Measurements from ENCODE around the gene CCHCR1. TPM values are rescaled to one million over a fixed set of nuclear protein-coding genes. Genes with fewer than 3 reads are reported as not detected.

Gene CCHCR1
- total RNA-seq, 1 experiment from 2014 or later = 60.6 TPM

DNA sequence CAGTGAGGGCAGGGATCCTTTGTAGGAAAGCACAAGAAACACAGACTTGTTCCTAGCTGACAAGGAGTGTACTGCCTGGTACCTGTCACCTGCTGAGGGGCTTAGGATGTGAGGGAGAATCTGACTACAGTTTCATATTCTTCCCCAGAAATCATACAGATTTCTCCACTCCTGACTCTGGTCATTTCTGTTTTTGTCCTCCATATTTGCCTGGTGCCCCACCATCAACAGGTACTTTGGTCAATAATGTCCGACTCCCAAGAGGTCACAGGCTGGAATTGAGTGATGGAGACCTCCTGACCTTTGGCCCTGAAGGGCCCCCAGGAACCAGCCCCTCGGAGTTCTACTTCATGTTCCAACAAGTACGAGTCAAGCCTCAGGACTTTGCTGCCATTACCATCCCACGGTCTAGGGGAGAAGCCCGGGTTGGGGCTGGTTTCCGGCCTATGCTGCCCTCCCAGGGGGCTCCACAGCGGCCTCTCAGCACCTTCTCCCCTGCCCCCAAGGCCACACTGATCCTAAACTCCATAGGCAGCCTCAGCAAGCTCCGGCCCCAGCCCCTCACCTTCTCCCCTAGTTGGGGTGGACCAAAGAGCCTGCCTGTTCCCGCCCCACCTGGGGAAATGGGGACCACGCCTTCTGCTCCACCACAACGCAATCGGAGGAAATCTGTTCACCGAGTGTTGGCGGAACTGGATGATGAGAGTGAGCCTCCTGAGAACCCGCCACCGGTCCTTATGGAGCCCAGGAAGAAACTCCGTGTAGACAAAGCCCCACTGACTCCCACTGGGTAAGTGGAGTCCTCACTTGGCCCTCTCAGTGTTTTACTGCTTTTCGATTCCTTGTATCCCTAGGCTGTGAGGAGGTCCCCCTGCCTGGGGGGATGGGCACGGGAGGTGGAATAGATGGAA is 3.9 kb upstream of the CCHCR1 start:
- no TSS peak for BruUV-seq (replicated peaks)
- ChIA-PET CTCF (no interaction called here), POLR2A (ENCODE audit: unreplicated experiment) (no interaction called here)
- TF ChIP-seq, protein P1, sequence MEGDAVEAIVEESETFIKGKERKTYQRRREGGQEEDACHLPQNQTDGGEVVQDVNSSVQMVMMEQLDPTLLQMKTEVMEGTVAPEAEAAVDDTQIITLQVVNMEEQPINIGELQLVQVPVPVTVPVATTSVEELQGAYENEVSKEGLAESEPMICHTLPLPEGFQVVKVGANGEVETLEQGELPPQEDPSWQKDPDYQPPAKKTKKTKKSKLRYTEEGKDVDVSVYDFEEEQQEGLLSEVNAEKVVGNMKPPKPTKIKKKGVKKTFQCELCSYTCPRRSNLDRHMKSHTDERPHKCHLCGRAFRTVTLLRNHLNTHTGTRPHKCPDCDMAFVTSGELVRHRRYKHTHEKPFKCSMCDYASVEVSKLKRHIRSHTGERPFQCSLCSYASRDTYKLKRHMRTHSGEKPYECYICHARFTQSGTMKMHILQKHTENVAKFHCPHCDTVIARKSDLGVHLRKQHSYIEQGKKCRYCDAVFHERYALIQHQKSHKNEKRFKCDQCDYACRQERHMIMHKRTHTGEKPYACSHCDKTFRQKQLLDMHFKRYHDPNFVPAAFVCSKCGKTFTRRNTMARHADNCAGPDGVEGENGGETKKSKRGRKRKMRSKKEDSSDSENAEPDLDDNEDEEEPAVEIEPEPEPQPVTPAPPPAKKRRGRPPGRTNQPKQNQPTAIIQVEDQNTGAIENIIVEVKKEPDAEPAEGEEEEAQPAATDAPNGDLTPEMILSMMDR (conservative IDR thresholded peaks at IDR 0.05) = no peak
- TF ChIP-seq EZH2 (IDR thresholded peaks at IDR 0.05; ENCODE audit: low read depth) = no peak
- intact Hi-C loops (cut with micrococcal nuclease; ENCODE audit: unreplicated experiment) = no loop called here
- no peak overlapping the region for H2AFZ ChIP-seq
- no peak overlapping the region for H3K4me3 ChIP-seq
- no peaks in the 10 kb centered on the region for H3K27me3 ChIP-seq (ENCODE audit: insufficient read depth, low read depth)
- H3K79me2 ChIP-seq (ENCODE audit: low read depth) = no peaks in the 10 kb centered on the region
- H3K4me2 ChIP-seq = no peak overlapping the region
- H3K27ac ChIP-seq = no peak overlapping the region
- H3K4me1 ChIP-seq (replicated peaks; ENCODE audit: insufficient read depth) = peaks cover 16% of the 10 kb centered on the region
- no peaks in the 10 kb centered on the region for H3K9me3 ChIP-seq (ENCODE audit: insufficient read depth, low read depth)
- no peaks in the 10 kb centered on the region; the same call in 1 of the 2 replicates for H4K20me1 ChIP-seq (ENCODE audit: insufficient read depth)
- no peaks in the 10 kb centered on the region for H3K36me3 ChIP-seq (ENCODE audit: low read depth)
- no peak for DNase-seq
- no peaks in the 10 kb centered on the region for H3F3A ChIP-seq (ENCODE audit: insufficient read depth, low read depth)
- H3K9me2 ChIP-seq (ENCODE audit: insufficient read depth) = no peaks in the 10 kb centered on the region

DNA sequence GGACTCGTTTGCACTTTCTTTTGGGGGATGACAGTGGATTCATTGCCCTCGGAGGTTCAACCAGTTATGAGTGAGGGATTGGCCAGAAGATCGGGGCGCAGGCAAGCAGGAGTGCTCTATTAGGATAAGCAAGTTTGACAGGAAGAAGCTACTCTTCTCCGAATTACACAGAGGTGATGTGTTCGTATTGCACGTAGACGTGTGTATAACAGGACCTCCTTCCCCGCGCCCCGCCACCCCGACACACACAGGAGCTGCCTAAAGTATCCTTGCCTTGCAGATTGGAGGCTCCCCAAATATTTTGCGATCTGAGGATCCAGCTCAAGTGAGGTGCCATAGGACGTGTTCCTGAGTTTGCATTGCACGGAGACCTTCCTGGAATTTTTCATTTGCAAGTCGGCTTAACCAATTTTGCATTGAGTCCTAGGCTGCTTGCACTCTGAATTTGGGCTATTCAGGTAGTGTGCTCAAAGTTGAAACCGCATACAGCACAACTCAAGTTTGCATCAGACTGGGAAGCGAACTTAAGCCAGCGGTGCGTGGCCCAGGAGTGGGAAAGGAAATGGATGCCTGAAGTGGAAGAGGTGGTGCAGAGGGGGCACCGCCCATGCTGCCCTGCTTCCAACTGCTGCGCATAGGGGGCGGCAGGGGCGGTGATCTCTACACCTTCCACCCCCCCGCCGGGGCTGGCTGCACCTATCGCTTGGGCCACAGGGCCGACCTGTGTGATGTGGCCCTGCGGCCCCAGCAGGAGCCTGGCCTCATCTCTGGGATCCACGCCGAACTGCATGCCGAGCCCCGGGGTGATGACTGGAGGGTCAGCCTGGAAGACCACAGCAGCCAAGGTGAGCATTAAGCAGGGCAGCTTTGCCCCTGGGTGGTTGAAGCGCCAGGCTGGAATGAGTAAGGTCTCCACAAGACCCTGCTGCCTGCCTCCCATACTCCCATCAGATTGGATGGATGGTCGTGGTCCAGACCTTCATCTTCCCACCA is 1.6 kb upstream of the CCHCR1 start:
- Histone ChIP-seq H3K79me2 (ENCODE audit: low read depth) (no peaks in the 10 kb centered on the region), H3K27ac (no peak overlapping the region), H3K4me3 (peak overlapping the region; percentile 89), H3K9me3 (ENCODE audit: insufficient read depth, low read depth) (no peaks in the 10 kb centered on the region), H3K4me2 (peak overlapping the region; percentile 81), H3K36me3 (ENCODE audit: low read depth) (no peaks in the 10 kb centered on the region), H3K9me2 (ENCODE audit: insufficient read depth) (no peaks in the 10 kb centered on the region), H3K27me3 (ENCODE audit: insufficient read depth, low read depth) (no peaks in the 10 kb centered on the region), H4K20me1 (ENCODE audit: insufficient read depth) (no peaks in the 10 kb centered on the region; the same call in 1 of the 2 replicates), H3F3A (ENCODE audit: insufficient read depth, low read depth) (no peaks in the 10 kb centered on the region), H3K4me1 (replicated peaks; ENCODE audit: insufficient read depth) (peaks cover 16% of the 10 kb centered on the region), H2AFZ (peak overlapping the region; percentile 96)
- CTCF ChIA-PET = interaction anchor here (0.6 to 0.7 kb wide), 3 partner anchors 16 to 207 kb away, joined by 3 read pairs; no protein-coding TSS in a partner anchor
- TF ChIP-seq, protein P1 (conservative IDR thresholded peaks at IDR 0.05) = no peak
- no peak for TF ChIP-seq EZH2 (IDR thresholded peaks at IDR 0.05; ENCODE audit: low read depth)
- DNase-seq = peak in 1 of 2 experiments; percentile 40
- POLR2A ChIA-PET (ENCODE audit: unreplicated experiment) = interaction anchor here (0.5 to 0.9 kb wide), 6 partner anchors 10 to 946 kb away, joined by 3 to 11 read pairs (median 4); partner anchors contain the start of gene TRIM26
- BruUV-seq (replicated peaks) = TSS peak; percentile 59
- intact Hi-C loops (cut with micrococcal nuclease; ENCODE audit: unreplicated experiment) = loop anchor here (1.0 to 2.0 kb wide), 2 partner anchors 10 to 34 kb away; no protein-coding TSS in a partner anchor

Measured in PC-9 (cell line).